Activated CD4-positive, alpha-beta memory T cell treated with anti-CD3 and anti-CD28 coated beads, Interleukin-2, amount 10 ng/mL, durations not matched to agents 7 days and 5 days (primary cell): ENCODE measurements around the gene ULK4. TPM values are rescaled to one million over a fixed set of nuclear protein-coding genes. Genes with fewer than 3 reads are reported as not detected.
"Not testable (repeated sequence)": the region's sequence is repeated elsewhere in the genome, so short reads cannot be mapped to it uniquely, and the experiment has no call there.

Experiments
- CTCF ChIA-PET: fragments of 350-600 bp; sonication (Branson Sonifier 250); formaldehyde crosslinking; loops from one replicate; lab custom pipeline; 2021; ENCODE audit warnings: antibody characterized with exemption, inconsistent platforms; lab: Charles Lee
- POLR2A ChIA-PET: fragments of 350-600 bp; sonication (Branson Sonifier 250); formaldehyde crosslinking; loops from one replicate; lab custom pipeline; 2021; ENCODE audit warnings: antibody characterized with exemption; lab: Charles Lee
- DNase-seq: peaks from one replicate; pipeline ENCODE4 v3.0.0-alpha.2; 2020
- H3K27ac Mint-ChIP-seq: one replicate; pipeline ENCODE4 v1.8.0; 2021; ENCODE audit warnings: mild to moderate bottlenecking, mixed read lengths
- H3K27me3 Mint-ChIP-seq: one replicate; pipeline ENCODE4 v1.8.0; 2021; ENCODE audit warnings: mixed read lengths
- H3K36me3 Mint-ChIP-seq: one replicate; pipeline ENCODE4 v1.8.0; 2021; ENCODE audit warnings: low read depth, mixed read lengths
- H3K4me1 Mint-ChIP-seq: one replicate; pipeline ENCODE4 v1.8.0; 2021; ENCODE audit warnings: mixed read lengths
- H3K4me3 Mint-ChIP-seq: one replicate; pipeline ENCODE4 v1.8.0; 2021; ENCODE audit warnings: mild to moderate bottlenecking, mixed read lengths
- H3K9me3 Mint-ChIP-seq: one replicate; pipeline ENCODE4 v1.8.0; 2021; ENCODE audit warnings: mixed read lengths
- total RNA-seq, 2 experiments: library from RNA; stranded (reverse); gene quantifications; one replicate each; pipeline ENCODE4 v1.2.3, GENCODE V29; 2021

The ULK4 gene
- total RNA-seq, 2 experiments from 2014 or later, result 14.1 to 18.2 TPM

GRCh38 chr3:41448396-41448795, 513.5 kb downstream of the ULK4 start:
- CTCF ChIA-PET, result no interaction called here
- Mint-ChIP-seq H3K9me3 (no peaks in the 10 kb centered on the region), H3K4me1 (no peaks in the 10 kb centered on the region), H3K36me3 (no peaks in the 10 kb centered on the region), H3K27me3 (no peaks in the 10 kb centered on the region), H3K4me3 (no peak overlapping the region), H3K27ac (no peak overlapping the region)
- no peak for DNase-seq
- POLR2A ChIA-PET, result no interaction called here

DNA sequence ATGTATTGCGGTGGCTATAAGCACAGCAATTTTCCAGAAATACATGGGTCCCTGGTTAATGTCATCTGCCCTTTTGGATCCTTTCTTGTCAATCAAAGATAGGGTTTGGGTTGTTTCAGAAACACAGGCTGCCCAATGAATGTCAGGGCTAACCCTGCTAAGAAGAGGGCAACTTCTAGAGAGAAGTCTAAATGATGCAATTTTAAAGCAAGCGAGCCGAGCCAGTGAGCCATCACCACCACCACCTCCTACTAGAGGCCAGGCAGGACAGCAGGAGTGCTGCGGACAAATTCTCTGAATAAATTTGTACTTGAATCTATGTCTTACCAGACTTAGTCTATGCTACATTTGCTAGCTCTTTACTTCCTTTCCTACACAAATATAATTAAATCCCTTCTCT, 514.2 kb downstream of the ULK4 start:
- no peak overlapping the region for H3K4me3 Mint-ChIP-seq
- no peaks in the 10 kb centered on the region for H3K9me3 Mint-ChIP-seq
- H3K4me1 Mint-ChIP-seq, result no peaks in the 10 kb centered on the region
- no peaks in the 10 kb centered on the region for H3K27me3 Mint-ChIP-seq
- no peak overlapping the region for H3K27ac Mint-ChIP-seq
- no peaks in the 10 kb centered on the region for H3K36me3 Mint-ChIP-seq
- CTCF ChIA-PET, result interaction anchor here (0.8 kb wide), 1 partner anchor 11 kb away, joined by 6 read pairs; no protein-coding TSS in a partner anchor
- no peak for DNase-seq
- POLR2A ChIA-PET, result no interaction called here

DNA sequence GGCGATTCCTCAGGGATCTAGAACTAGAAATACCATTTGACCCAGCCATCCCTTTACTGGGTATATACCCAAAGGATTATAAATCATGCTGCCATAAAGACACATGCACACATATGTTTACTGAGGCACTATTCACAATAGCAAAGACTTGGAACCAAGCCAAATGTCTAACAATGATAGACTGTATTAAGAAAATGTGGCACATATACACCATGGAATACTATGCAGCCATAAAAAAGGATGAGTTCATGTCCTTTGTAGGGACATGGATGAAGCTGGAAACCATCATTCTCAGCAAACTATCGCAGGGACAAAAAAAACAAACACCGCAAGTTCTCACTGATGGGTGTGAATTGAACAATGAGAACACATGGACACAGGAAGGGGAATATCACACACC, 515.6 kb downstream of the ULK4 start:
- H3K4me1 Mint-ChIP-seq, H3K9me3 Mint-ChIP-seq, H3K27me3 Mint-ChIP-seq, H3K27ac Mint-ChIP-seq, H3K36me3 Mint-ChIP-seq, POLR2A ChIA-PET, H3K4me3 Mint-ChIP-seq, DNase-seq: not testable (repeated sequence)
- CTCF ChIA-PET, result interaction anchor here (0.7 kb wide), 1 partner anchor 671 kb away, joined by 4 read pairs; no protein-coding TSS in a partner anchor

DNA sequence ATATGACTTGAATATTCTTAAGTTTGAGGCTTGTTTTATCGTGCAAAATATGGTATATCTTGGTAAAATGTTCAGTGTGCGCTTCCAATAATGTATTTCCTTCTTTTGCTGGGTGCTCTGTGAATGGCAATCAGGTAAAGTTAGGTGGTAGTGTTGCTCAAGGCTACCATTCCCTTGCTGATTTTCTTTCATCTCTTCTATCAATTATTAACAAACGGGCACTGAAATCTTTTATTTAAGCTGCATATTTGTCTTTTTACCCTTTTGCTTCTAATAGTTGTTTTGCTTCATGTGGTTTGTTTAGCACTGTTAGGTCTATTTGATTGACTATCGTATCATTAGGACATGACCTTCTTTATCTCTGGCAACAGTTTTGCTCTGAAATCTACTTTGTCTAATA, 520.3 kb downstream of the ULK4 start:
- Mint-ChIP-seq H3K27ac (no peak overlapping the region), H3K27me3 (no peaks in the 10 kb centered on the region), H3K4me3 (no peak overlapping the region), H3K36me3 (no peaks in the 10 kb centered on the region), H3K9me3 (peaks cover 2% of the 10 kb centered on the region), H3K4me1 (no peaks in the 10 kb centered on the region)
- CTCF ChIA-PET, result no interaction called here
- POLR2A ChIA-PET, result no interaction called here
- DNase-seq, result no peak

GRCh38 chr3:41441139-41441538, 520.8 kb downstream of the ULK4 start:
- ChIA-PET CTCF (no interaction called here), POLR2A (no interaction called here)
- no peaks in the 10 kb centered on the region for H3K4me1 Mint-ChIP-seq
- H3K36me3 Mint-ChIP-seq, result no peaks in the 10 kb centered on the region
- no peaks in the 10 kb centered on the region for H3K27me3 Mint-ChIP-seq
- no peak overlapping the region for H3K27ac Mint-ChIP-seq
- peaks cover 2% of the 10 kb centered on the region for H3K9me3 Mint-ChIP-seq
- no peak for DNase-seq
- no peak overlapping the region for H3K4me3 Mint-ChIP-seq

DNA sequence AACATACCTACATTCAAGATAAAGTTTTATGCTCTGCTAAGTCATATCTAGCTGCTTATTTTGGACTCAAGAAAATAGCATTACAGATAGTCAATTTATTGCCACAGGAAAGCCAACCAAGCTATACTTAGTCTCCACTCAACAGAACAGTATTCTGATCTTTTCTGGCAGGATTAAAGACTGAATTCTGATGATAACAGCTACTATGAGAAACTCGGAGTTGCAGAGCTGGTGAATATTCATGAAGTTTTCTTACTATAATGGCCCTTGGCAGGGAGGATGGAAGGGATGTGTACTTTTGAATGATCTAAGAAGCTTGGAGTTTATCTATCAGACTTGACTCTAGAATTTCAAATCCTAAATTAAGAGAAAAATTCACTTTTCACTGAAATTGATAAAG, 524.9 kb downstream of the ULK4 start:
- Mint-ChIP-seq H3K36me3 (no peaks in the 10 kb centered on the region), H3K4me3 (no peak overlapping the region), H3K9me3 (peaks cover 2% of the 10 kb centered on the region), H3K27ac (no peak overlapping the region), H3K27me3 (no peaks in the 10 kb centered on the region), H3K4me1 (no peaks in the 10 kb centered on the region)
- no peak for DNase-seq
- POLR2A ChIA-PET, result no interaction called here
- CTCF ChIA-PET, result interaction anchor here (0.6 kb wide), 1 partner anchor 10 kb away, joined by 6 read pairs; no protein-coding TSS in a partner anchor

- H3K36me3 Mint-ChIP-seq, result no peaks in the 10 kb centered on the region
- H3K27ac Mint-ChIP-seq, result no peak overlapping the region
- POLR2A ChIA-PET, result no interaction called here
- no peak overlapping the region for H3K4me3 Mint-ChIP-seq
- no peak for DNase-seq
- no peaks in the 10 kb centered on the region for H3K4me1 Mint-ChIP-seq
- H3K27me3 Mint-ChIP-seq, result no peaks in the 10 kb centered on the region
- no peaks in the 10 kb centered on the region for H3K9me3 Mint-ChIP-seq
- CTCF ChIA-PET, result no interaction called here
Observed at GRCh38 chr3:41434781-41435180, 527.1 kb downstream of the ULK4 start.

DNA sequence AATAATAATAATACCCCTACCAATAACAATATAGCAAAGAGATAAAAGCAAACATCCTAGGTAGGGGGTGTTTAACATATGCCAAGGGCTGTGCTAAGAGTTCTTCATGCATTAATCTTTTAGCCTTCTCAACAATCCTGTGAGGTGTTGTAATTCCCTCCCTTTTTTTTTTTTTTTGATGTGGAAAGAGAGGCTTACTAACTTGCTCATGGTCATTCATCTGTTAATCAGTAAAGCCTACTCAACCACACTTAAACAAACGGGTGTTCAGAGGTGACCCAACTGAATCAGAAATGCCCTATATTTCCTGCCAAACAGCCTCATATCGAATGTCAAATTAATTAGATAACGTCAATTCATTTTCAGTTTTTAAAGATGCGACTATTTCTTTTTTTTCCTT, 530.5 kb downstream of the ULK4 start:
- peaks cover 5% of the 10 kb centered on the region for H3K9me3 Mint-ChIP-seq
- CTCF ChIA-PET, result no interaction called here
- DNase-seq, result no peak

GRCh38 chr3:41430886-41431285, 531.0 kb downstream of the ULK4 start:
- CTCF ChIA-PET, result no interaction called here
- H3K27ac Mint-ChIP-seq, result no peak overlapping the region
- no peak for DNase-seq
- H3K4me1 Mint-ChIP-seq, result peaks cover 3% of the 10 kb centered on the region
- POLR2A ChIA-PET, result no interaction called here
- peaks cover 8% of the 10 kb centered on the region for H3K36me3 Mint-ChIP-seq
- no peak overlapping the region for H3K4me3 Mint-ChIP-seq
- H3K9me3 Mint-ChIP-seq, result peaks cover 10% of the 10 kb centered on the region
- peaks cover 18% of the 10 kb centered on the region for H3K27me3 Mint-ChIP-seq

More for the DNA sequence above, 530.5 kb downstream of the ULK4 start:
- peaks cover 2% of the 10 kb centered on the region for H3K4me1 Mint-ChIP-seq
- H3K27me3 Mint-ChIP-seq, result peaks cover 13% of the 10 kb centered on the region
- H3K27ac Mint-ChIP-seq, result no peak overlapping the region
- no peak overlapping the region for H3K4me3 Mint-ChIP-seq
- POLR2A ChIA-PET, result no interaction called here
- H3K36me3 Mint-ChIP-seq, result peaks cover 3% of the 10 kb centered on the region

GRCh38 chr3:41430391-41430790, 531.5 kb downstream of the ULK4 start:
- CTCF ChIA-PET, result no interaction called here

GRCh38 chr3:41426485-41426884, 535.4 kb downstream of the ULK4 start:
- Mint-ChIP-seq H3K36me3 (peaks cover 12% of the 10 kb centered on the region), H3K27me3 (peaks cover 26% of the 10 kb centered on the region), H3K27ac (no peak overlapping the region), H3K4me1 (peaks cover 19% of the 10 kb centered on the region), H3K9me3 (peaks cover 11% of the 10 kb centered on the region), H3K4me3 (no peak overlapping the region)
- DNase-seq, result no peak
- ChIA-PET CTCF (no interaction called here), POLR2A (no interaction called here)

More at GRCh38 chr3:41430391-41430790, 531.5 kb downstream of the ULK4 start:
- Mint-ChIP-seq H3K36me3 (peaks cover 12% of the 10 kb centered on the region), H3K27me3 (peaks cover 22% of the 10 kb centered on the region), H3K4me1 (peaks cover 3% of the 10 kb centered on the region), H3K9me3 (peaks cover 11% of the 10 kb centered on the region), H3K4me3 (no peak overlapping the region), H3K27ac (no peak overlapping the region)
- POLR2A ChIA-PET, result no interaction called here
- DNase-seq, result no peak

GRCh38 chr3:41424543-41425300, 537.2 kb downstream of the ULK4 start:
- no peak overlapping the region for H3K4me3 Mint-ChIP-seq

DNA sequence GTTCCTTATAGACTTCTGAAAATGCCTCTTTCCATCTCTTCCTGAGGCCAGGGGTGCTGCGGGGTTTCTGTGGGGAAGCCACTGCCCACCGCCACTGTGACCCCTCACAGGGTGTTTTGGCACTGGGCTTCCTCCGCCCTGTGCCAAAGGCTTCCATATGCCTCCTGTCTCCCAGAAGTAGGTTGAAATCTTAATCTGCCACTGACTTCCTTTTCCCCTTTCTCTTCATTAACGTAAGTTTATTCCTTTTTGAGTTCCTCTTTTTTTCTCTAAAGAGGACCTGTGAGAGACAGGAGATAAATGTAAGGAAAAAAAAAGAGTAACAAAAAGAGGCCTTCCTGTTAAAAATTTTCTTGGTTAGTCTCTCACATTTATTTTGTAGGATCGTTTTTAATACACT, 542.1 kb downstream of the ULK4 start:
- Mint-ChIP-seq H3K27ac (no peak overlapping the region), H3K27me3 (peaks cover 2% of the 10 kb centered on the region), H3K4me3 (no peak overlapping the region), H3K36me3 (no peaks in the 10 kb centered on the region), H3K4me1 (peaks cover 25% of the 10 kb centered on the region), H3K9me3 (no peaks in the 10 kb centered on the region)
- ChIA-PET POLR2A (no interaction called here), CTCF (no interaction called here)
- no peak for DNase-seq

More at GRCh38 chr3:41424543-41425300, 537.2 kb downstream of the ULK4 start:
- Mint-ChIP-seq H3K27me3 (peaks cover 26% of the 10 kb centered on the region), H3K9me3 (peaks cover 11% of the 10 kb centered on the region), H3K36me3 (peaks cover 12% of the 10 kb centered on the region), H3K4me1 (peaks cover 21% of the 10 kb centered on the region), H3K27ac (no peak overlapping the region)
- ChIA-PET CTCF (interaction anchor here (0.6 to 0.7 kb wide), 2 partner anchors 252 to 1304 kb away, joined by 3 to 4 read pairs; no protein-coding TSS in a partner anchor), POLR2A (interaction anchor here (1.2 kb wide), 1 partner anchor 225 kb away, joined by 3 read pairs; the partner anchor contains the start of gene CTNNB1)
- DNase-seq, result no peak
